Endothelial cell of umbilical vein (primary cell): ENCODE measurements around the gene NTNG1.

Experiments
- EZH2 ChIP-seq: IDR thresholded peaks from 2 replicates; pipeline ENCODE4 v1.6.1; 2012; ENCODE audit warnings: borderline replicate concordance, low read depth, mild to moderate bottlenecking, moderate library complexity, low read length, inconsistent platforms; ENCODE audit not compliant: severe bottlenecking
- FOS ChIP-seq: IDR thresholded peaks from 2 replicates; pipeline ENCODE4 v1.6.1; 2011; ENCODE audit warnings: mild to moderate bottlenecking, low read length, moderate library complexity, borderline replicate concordance; ENCODE audit not compliant: insufficient read depth
- POLR2A ChIP-seq: IDR thresholded peaks from 2 replicates; pipeline ENCODE4 v1.6.1; 2012; ENCODE audit warnings: low read depth, mild to moderate bottlenecking, control low read depth, low read length
- POLR2AphosphoS5 ChIP-seq: IDR thresholded peaks from 2 replicates; pipeline ENCODE4 v1.6.1; 2012; ENCODE audit warnings: low read depth, mild to moderate bottlenecking, control low read depth, low read length, moderate library complexity; ENCODE audit not compliant: insufficient read depth
- TF ChIP-seq, protein P1 (sequence below), 2 donors: IDR thresholded peaks; 1 replicate in 1 of 2; 2 replicates in 1 of 2; pipeline ENCODE4 v1.5.1; 2011; ENCODE audit warnings: low read length in 2 of 2, mild to moderate bottlenecking in 2 of 2, moderate library complexity in 2 of 2, control low read depth in 1 of 2, inconsistent platforms in 1 of 2, low read depth in 1 of 2; ENCODE audit not compliant: insufficient read depth in 1 of 2; ENCODE audit errors: extremely low read depth in 1 of 2
- TF ChIP-seq, protein P2 (sequence below): IDR thresholded peaks from 2 replicates; pipeline ENCODE4 v1.6.1; 2011; ENCODE audit not compliant: insufficient read depth, insufficient read length

DNA sequence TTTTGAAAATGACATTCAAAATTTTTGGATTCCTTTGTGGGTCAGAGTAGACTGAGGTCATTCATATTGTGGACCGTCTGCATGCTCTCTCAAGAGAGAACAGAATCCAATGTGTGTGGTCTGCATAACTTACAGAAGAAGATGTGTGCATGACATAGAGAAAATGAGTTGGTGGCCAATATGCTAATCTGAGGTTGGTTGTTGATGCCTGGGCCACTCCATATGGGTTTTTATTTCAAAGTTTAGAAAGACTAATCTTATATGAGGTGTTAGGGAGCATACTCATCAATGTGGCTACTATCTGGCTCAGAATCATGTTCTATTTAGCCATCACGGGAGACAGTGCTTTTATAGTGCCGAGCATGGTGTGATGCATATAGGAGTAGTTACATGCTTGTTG lies 18.2 kb downstream of the NTNG1 start:
- no peak for TF ChIP-seq POLR2A
- TF ChIP-seq, protein P1, sequence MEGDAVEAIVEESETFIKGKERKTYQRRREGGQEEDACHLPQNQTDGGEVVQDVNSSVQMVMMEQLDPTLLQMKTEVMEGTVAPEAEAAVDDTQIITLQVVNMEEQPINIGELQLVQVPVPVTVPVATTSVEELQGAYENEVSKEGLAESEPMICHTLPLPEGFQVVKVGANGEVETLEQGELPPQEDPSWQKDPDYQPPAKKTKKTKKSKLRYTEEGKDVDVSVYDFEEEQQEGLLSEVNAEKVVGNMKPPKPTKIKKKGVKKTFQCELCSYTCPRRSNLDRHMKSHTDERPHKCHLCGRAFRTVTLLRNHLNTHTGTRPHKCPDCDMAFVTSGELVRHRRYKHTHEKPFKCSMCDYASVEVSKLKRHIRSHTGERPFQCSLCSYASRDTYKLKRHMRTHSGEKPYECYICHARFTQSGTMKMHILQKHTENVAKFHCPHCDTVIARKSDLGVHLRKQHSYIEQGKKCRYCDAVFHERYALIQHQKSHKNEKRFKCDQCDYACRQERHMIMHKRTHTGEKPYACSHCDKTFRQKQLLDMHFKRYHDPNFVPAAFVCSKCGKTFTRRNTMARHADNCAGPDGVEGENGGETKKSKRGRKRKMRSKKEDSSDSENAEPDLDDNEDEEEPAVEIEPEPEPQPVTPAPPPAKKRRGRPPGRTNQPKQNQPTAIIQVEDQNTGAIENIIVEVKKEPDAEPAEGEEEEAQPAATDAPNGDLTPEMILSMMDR (IDR thresholded peaks at IDR 0.05; ENCODE audit: extremely low read depth in 1 of 2, insufficient read depth in 1 of 2, low read depth in 1 of 2, low read length in 2 of 2) = no peak
- TF ChIP-seq FOS = no peak
- TF ChIP-seq POLR2AphosphoS5 = no peak
- no peak for TF ChIP-seq EZH2
- TF ChIP-seq, protein P2, sequence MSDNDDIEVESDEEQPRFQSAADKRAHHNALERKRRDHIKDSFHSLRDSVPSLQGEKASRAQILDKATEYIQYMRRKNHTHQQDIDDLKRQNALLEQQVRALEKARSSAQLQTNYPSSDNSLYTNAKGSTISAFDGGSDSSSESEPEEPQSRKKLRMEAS = no peak
